Uterus (tissue), 4 donors: Measurements from ENCODE around the gene CLEC4C. TPM values are rescaled to one million over a fixed set of nuclear protein-coding genes. Genes with fewer than 3 reads are reported as not detected.
"Not testable (repeated sequence)": the region's sequence is repeated elsewhere in the genome, so short reads cannot be mapped to it uniquely, and the experiment has no call there.

Source experiments
- DNase-seq, 2 donors: peaks; one replicate each; pipeline ENCODE4 v3.0.0-alpha.2; 2019 to 2020
- H3K27ac ChIP-seq, 2 donors: fragments of 200-600 bp; sonication (generic); 1 replicate in 1 of 2; 2 replicates in 1 of 2; pipeline ENCODE4 v1.5.1; 2016 to 2018
- H3K27me3 ChIP-seq, 2 donors: fragments of 200-600 bp; sonication (generic); one replicate each; pipeline ENCODE4 v1.5.1; 2018 to 2019; ENCODE audit warnings: control low read depth in 1 of 2
- H3K36me3 ChIP-seq, 2 donors: fragments of 200-600 bp; sonication (generic); one replicate each; pipeline ENCODE4 v1.5.1; 2019; ENCODE audit warnings: control low read depth in 1 of 2
- H3K4me1 ChIP-seq, 2 donors: fragments of 200-600 bp; sonication (generic); one replicate each; pipeline ENCODE4 v1.5.1; 2018 to 2019; ENCODE audit warnings: control low read depth in 1 of 2
- H3K4me3 ChIP-seq, 2 donors: fragments of 200-600 bp; sonication (generic); 1 replicate in 1 of 2; 2 replicates in 1 of 2; pipeline ENCODE4 v1.5.1; 2018 to 2019; ENCODE audit warnings: mild to moderate bottlenecking in 1 of 2
- H3K9me3 ChIP-seq, 2 donors: fragments of 200-600 bp; sonication (generic); one replicate each; pipeline ENCODE4 v1.5.1; 2019; ENCODE audit warnings: control low read depth in 1 of 2
- POLR2A ChIP-seq, 2 donors: fragments of 450-650 bp; IDR thresholded peaks; one replicate each; pipeline ENCODE4 v1.6.1; 2016; ENCODE audit warnings: antibody characterized with exemption in 2 of 2, mild to moderate bottlenecking in 1 of 2, moderate library complexity in 1 of 2
- intact Hi-C: fragments of 100-400 bp; cut with DNase I; formaldehyde crosslinking; loops from one replicate; pipeline ENCODE4 v1.15.1; 2023; ENCODE audit warnings: low total_unique reads
- total RNA-seq, 4 donors: library from RNA; depleted of rRNA in 3 of 4; stranded (reverse); fragments of >200 nt in 3 of 4; gene quantifications; one replicate each; pipeline versions ENCODE4 v1.1.0 to v1.2.4, GENCODE V29; 2014 to 2023
- TF ChIP-seq, protein P1 (sequence below), 4 experiments: fragments of 200-600 bp in 2 of 4; fragments of 450-650 bp in 2 of 4; sonication (generic) in 2 of 4; IDR thresholded peaks; one replicate each; pipeline ENCODE4 v1.5.1; 2016 to 2019; ENCODE audit warnings: antibody characterized with exemption in 4 of 4, mild to moderate bottlenecking in 2 of 4, moderate library complexity in 1 of 4
- donor health status: DM: yes; HTN: yes; CAD: no.

Gene CLEC4C
- total RNA-seq, 4 donors from 2014 or later: 0.62 TPM; not detected in 3

DNA sequence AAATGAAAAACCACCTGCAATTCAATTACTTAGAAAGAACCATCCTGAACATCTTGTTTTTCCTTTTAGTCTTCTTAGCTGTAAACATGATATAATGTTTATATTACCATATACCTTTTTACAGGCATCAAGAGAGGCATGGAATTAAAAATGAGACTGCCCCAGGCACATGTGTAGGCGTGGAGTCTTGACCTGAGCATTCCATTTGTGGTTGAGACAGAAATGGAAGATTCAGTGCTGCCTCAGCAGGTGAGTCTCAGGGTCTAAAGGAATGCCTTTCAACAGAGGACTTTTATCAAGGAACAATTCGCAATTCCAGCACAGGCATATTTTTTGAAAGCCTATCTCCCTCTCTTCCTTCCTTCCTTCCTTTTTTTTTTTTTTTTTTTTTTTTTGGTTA lies 9.8 kb upstream of the CLEC4C start:
- no peak for DNase-seq
- H3K4me1 ChIP-seq: no peaks in the 10 kb centered on the region
- no peaks in the 10 kb centered on the region for H3K36me3 ChIP-seq
- intact Hi-C loops: no loop called here
- no peak for TF ChIP-seq POLR2A (IDR thresholded peaks at IDR 0.05)
- TF ChIP-seq, protein P1, sequence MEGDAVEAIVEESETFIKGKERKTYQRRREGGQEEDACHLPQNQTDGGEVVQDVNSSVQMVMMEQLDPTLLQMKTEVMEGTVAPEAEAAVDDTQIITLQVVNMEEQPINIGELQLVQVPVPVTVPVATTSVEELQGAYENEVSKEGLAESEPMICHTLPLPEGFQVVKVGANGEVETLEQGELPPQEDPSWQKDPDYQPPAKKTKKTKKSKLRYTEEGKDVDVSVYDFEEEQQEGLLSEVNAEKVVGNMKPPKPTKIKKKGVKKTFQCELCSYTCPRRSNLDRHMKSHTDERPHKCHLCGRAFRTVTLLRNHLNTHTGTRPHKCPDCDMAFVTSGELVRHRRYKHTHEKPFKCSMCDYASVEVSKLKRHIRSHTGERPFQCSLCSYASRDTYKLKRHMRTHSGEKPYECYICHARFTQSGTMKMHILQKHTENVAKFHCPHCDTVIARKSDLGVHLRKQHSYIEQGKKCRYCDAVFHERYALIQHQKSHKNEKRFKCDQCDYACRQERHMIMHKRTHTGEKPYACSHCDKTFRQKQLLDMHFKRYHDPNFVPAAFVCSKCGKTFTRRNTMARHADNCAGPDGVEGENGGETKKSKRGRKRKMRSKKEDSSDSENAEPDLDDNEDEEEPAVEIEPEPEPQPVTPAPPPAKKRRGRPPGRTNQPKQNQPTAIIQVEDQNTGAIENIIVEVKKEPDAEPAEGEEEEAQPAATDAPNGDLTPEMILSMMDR (IDR thresholded peaks at IDR 0.05): no peak
- no peaks in the 10 kb centered on the region for H3K27me3 ChIP-seq
- H3K27ac ChIP-seq: no peak overlapping the region
- no peaks in the 10 kb centered on the region for H3K9me3 ChIP-seq
- no peak overlapping the region for H3K4me3 ChIP-seq

DNA sequence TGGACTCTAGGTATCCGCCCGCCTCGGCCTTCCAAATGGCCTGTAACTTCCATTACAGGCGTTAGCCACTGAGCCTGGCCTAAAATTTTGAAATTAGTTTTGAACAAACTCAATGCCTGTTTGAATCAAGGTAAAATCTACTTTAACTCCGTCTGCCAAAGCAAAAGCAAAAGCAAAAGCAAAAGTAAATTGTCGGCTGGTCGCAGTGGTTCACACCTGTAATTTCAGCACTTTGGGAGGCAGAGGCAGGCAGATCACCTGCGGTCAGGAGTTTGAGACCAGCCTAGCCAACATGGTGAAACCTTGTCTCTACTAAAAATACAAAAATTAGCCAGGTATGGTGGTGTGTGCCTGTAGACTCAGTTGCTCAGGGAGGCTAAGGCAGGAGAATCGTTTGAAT lies 8.5 kb upstream of the CLEC4C start:
- H3K27me3 ChIP-seq, DNase-seq, intact Hi-C loops, H3K36me3 ChIP-seq, H3K9me3 ChIP-seq, H3K4me1 ChIP-seq, H3K4me3 ChIP-seq, H3K27ac ChIP-seq: not testable (repeated sequence)

DNA sequence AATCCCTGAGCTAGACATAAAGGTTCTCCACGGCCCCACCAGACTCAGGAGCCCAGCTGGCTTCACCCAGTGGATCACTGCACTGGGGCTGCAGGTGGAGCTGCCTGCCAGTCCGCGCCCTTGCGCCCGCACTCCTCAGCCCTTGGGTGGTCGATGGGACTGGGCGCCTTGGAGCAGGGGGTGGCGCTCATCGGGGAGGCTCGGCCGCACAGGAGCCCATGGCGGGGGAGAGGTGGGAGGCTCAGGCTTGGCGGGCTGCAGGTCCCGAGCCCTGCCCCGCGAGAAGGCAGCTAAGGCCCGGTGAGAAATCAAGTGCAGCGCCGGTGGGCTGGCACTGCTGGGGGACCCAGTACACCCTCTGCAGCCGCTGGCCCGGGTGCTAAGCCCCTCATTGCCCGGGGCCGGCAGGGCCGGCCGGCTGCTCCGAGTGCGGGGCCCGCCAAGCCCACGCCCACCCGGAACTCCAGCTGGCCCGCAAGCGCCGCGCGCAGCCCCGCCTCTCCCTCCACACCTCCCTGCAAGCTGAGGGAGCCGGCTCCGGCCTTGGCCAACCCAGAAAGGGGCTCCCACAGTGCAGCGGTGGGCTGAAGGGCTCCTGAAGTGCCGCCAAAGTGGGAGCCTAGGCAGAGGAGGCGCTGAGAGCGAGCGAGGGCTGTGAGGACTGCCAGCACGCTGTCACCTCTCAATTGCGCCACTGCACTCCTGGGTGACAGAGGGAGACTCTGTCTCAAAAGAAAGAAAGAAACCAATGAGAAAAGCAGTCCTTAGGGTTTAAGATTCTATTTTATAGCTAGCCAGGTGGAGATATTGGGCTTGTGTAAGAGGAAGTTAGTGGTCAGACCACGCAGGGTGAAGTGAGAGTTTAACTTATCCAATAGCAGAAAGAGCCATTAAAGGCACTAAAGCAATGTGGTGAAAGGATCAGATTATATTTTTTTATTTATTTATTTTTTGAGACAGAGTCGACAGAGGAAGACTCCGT lies 5.1 kb upstream of the CLEC4C start:
- intact Hi-C loops, DNase-seq, H3K36me3 ChIP-seq, H3K9me3 ChIP-seq, H3K27ac ChIP-seq, H3K4me3 ChIP-seq, H3K4me1 ChIP-seq, H3K27me3 ChIP-seq: not testable (repeated sequence)

DNA sequence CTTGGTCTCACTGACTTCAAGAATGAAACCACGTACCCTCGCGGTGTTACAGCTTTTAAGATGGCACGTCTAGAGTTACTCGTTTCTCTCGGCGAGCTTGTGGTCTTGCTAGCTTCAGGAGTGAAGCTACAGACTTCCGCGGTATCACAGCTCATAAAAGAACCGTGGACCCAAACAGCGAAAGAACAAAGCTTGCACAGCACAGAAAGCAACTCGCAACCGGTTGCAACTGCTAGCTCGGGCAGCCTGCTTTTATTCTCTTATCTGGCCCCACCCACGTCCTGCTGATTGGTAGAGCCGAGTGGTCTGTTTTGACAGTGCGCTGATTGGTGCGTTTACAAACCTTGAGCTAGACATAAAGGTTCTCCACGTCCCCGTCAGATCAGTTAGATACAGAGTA lies 4.2 kb upstream of the CLEC4C start:
- H3K4me3 ChIP-seq: no peak overlapping the region
- intact Hi-C loops: no loop called here
- H3K9me3 ChIP-seq: no peaks in the 10 kb centered on the region
- H3K4me1 ChIP-seq: no peaks in the 10 kb centered on the region
- TF ChIP-seq POLR2A (IDR thresholded peaks at IDR 0.05): no peak
- TF ChIP-seq, protein P1 (IDR thresholded peaks at IDR 0.05): no peak
- H3K27ac ChIP-seq: no peak overlapping the region
- DNase-seq: no peak
- no peaks in the 10 kb centered on the region for H3K36me3 ChIP-seq
- no peaks in the 10 kb centered on the region for H3K27me3 ChIP-seq

DNA sequence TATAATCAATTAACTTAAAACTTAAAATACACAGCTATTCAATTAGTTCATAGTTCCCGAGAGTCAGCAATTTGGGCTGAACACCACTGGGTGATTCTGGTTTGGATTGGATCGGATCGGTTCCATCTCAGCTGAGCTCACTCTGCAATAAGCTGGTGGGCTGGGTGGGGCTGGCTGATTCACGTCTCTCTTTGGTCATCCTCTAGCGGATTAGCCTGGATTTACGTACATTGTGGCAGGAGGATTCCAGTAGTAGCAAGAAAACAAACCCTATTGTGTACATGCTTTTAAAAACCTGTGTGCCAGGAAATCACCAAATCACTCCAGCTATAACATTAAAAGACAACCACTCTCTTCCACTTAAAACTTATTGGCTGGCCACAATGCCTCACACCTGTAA lies 3.2 kb upstream of the CLEC4C start:
- H3K27me3 ChIP-seq: no peaks in the 10 kb centered on the region

DNA sequence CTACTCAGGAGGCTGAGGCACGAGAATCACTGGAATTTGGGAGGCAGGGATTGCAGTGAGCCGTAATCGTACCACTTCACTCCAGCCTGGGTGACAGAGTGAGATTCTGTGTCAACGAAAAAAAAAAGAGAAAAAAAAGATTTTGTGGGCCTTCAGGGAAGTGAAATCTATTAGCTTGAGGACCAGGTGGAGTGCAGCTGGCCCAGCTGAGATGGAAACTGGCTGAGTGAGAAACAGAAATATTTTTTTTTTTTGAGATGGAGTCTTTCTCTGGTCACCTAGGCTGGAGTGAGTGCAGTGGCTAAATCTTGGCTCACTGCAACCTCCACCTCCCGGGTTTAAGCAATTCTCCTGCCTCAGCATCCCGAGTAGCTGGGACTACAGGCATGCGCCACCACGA lies 2.3 kb upstream of the CLEC4C start:
- no peak for DNase-seq
- no peak for TF ChIP-seq POLR2A (IDR thresholded peaks at IDR 0.05)
- TF ChIP-seq, protein P1 (IDR thresholded peaks at IDR 0.05): no peak
- intact Hi-C loops: no loop called here
- Histone ChIP-seq H3K27ac (no peak overlapping the region), H3K4me1 (no peaks in the 10 kb centered on the region), H3K27me3 (no peaks in the 10 kb centered on the region), H3K36me3 (no peaks in the 10 kb centered on the region), H3K9me3 (no peaks in the 10 kb centered on the region), H3K4me3 (no peak overlapping the region)

More for the DNA sequence above, 3.2 kb upstream of the CLEC4C start:
- TF ChIP-seq, protein P1 (IDR thresholded peaks at IDR 0.05): no peak
- TF ChIP-seq POLR2A (IDR thresholded peaks at IDR 0.05): no peak
- no peaks in the 10 kb centered on the region for H3K4me1 ChIP-seq
- no peak for DNase-seq
- intact Hi-C loops: no loop called here
- no peaks in the 10 kb centered on the region for H3K36me3 ChIP-seq
- no peaks in the 10 kb centered on the region for H3K9me3 ChIP-seq
- no peak overlapping the region for H3K4me3 ChIP-seq
- H3K27ac ChIP-seq: no peak overlapping the region
